Prostate gland (tissue), 2 donors: ENCODE data around the gene C1QTNF5. TPM values are rescaled to one million over a fixed set of nuclear protein-coding genes. Genes with fewer than 3 reads are reported as not detected.

Source experiments
- DNase-seq: peaks from one replicate; pipeline ENCODE4 v3.0.0-alpha.2; 2019; ENCODE audit warnings: low spot score
- H3K27ac ChIP-seq, 2 donors: fragments of 200-600 bp; sonication (generic); 2 replicates each; pipeline ENCODE4 v1.5.1; 2017 to 2019
- H3K27me3 ChIP-seq: fragments of 200-600 bp; sonication (generic); replicated peaks from 2 replicates; pipeline ENCODE4 v1.5.1; 2019; ENCODE audit not compliant: insufficient read depth
- H3K36me3 ChIP-seq, 2 donors: fragments of 200-600 bp; sonication (generic); 1 replicate in 1 of 2; 2 replicates in 1 of 2; pipeline versions ENCODE4 v1.5.1 to v1.8.1; 2017 to 2019
- H3K4me1 ChIP-seq: fragments of 200-600 bp; sonication (generic); replicated peaks from 2 replicates; pipeline ENCODE4 v1.5.1; 2019
- H3K4me3 ChIP-seq, 2 donors: fragments of 200-600 bp; sonication (generic); 2 replicates each; pipeline ENCODE4 v1.5.1; 2017 to 2019
- H3K9me3 ChIP-seq: fragments of 200-600 bp; sonication (generic); 2 replicates; pipeline ENCODE4 v1.5.1; 2017
- CTCF ChIP-seq, 4 experiments: fragments of 200-600 bp in 2 of 4; fragments of 450-650 bp in 2 of 4; sonication (generic) in 2 of 4; IDR thresholded peaks; 1 replicate in 3 of 4; 2 replicates in 1 of 4; pipeline ENCODE4 v1.5.1; 2016 to 2019; ENCODE audit warnings: antibody characterized with exemption in 4 of 4, mild to moderate bottlenecking in 2 of 4, moderate library complexity in 2 of 4
- POLR2A ChIP-seq: fragments of 450-650 bp; IDR thresholded peaks from one replicate; pipeline ENCODE4 v1.6.1; 2016; ENCODE audit warnings: antibody characterized with exemption, mild to moderate bottlenecking
- POLR2AphosphoS5 ChIP-seq: sonication (generic); formaldehyde crosslinking; IDR thresholded peaks from one replicate; pipeline ENCODE4 v1.6.1; 2017; ENCODE audit warnings: antibody characterized with exemption
- WGBS: methylation state at CpG from one replicate; pipeline ENCODE4 v1.1.5; 2018; 5-methylcytosine and 5-hydroxymethylcytosine counted together
- intact Hi-C: fragments of 100-400 bp; cut with DNase I; formaldehyde crosslinking; loops from one replicate; pipeline ENCODE4 v1.14.2; 2022
- total RNA-seq, 2 donors: library from RNA; depleted of rRNA; stranded (reverse); fragments of >200 nt; gene quantifications; one replicate each; pipeline ENCODE4 v1.1.0, GENCODE V29; 2016

C1QTNF5 gene
- total RNA-seq, 2 donors from 2014 or later = 15.3 to 20.2 TPM

GRCh38 chr11:119378851-119379465 lies 38.3 kb upstream of the C1QTNF5 start:
- Histone ChIP-seq H3K4me1 (peaks cover 14% of the 10 kb centered on the region), H3K27me3 (no peaks in the 10 kb centered on the region), H3K4me3 (no peak overlapping the region), H3K36me3 (no peaks in the 10 kb centered on the region), H3K9me3 (no peaks in the 10 kb centered on the region), H3K27ac (no peak overlapping the region)
- 69% methylated on average over 10 of the region's 10 CpGs for WGBS
- TF ChIP-seq CTCF (IDR thresholded peaks at IDR 0.05) (no peak), POLR2A (no peak), POLR2AphosphoS5 (no peak)
- DNase-seq = no peak
- intact Hi-C loops = loop anchor here (10.0 kb wide), 1 partner anchor 356 kb away; no protein-coding TSS in a partner anchor

GRCh38 chr11:119377961-119378667 lies 37.4 kb upstream of the C1QTNF5 start:
- TF ChIP-seq POLR2A (no peak), POLR2AphosphoS5 (no peak), CTCF (IDR thresholded peaks at IDR 0.05) (no peak)
- 69% methylated on average over 6 of the region's 6 CpGs for WGBS
- Histone ChIP-seq H3K36me3 (no peaks in the 10 kb centered on the region), H3K4me1 (peaks cover 14% of the 10 kb centered on the region), H3K9me3 (no peaks in the 10 kb centered on the region), H3K27me3 (no peaks in the 10 kb centered on the region), H3K4me3 (no peak overlapping the region), H3K27ac (no peak overlapping the region)
- DNase-seq = no peak
- intact Hi-C loops = loop anchor here (10.0 kb wide), 1 partner anchor 357 kb away; no protein-coding TSS in a partner anchor

- no peaks in the 10 kb centered on the region for H3K9me3 ChIP-seq
- intact Hi-C loops = loop anchor here (10.0 kb wide), 1 partner anchor 357 kb away; no protein-coding TSS in a partner anchor
- TF ChIP-seq POLR2A (no peak), POLR2AphosphoS5 (no peak), CTCF (IDR thresholded peaks at IDR 0.05) (no peak)
- H3K4me1 ChIP-seq = peaks cover 14% of the 10 kb centered on the region
- no peaks in the 10 kb centered on the region for H3K27me3 ChIP-seq
- H3K4me3 ChIP-seq = no peak overlapping the region
- H3K36me3 ChIP-seq = no peaks in the 10 kb centered on the region
- no peak for DNase-seq
- 43% methylated on average over 12 of the region's 12 CpGs for WGBS
- no peak overlapping the region for H3K27ac ChIP-seq
These were observed 36.6 kb upstream of the C1QTNF5 start for GRCh38 chr11:119377112-119377901.

GRCh38 chr11:119376197-119376847 lies 35.6 kb upstream of the C1QTNF5 start:
- intact Hi-C loops = loop anchor here (10.0 kb wide), 1 partner anchor 358 kb away; no protein-coding TSS in a partner anchor
- TF ChIP-seq CTCF (IDR thresholded peaks at IDR 0.05) (no peak), POLR2AphosphoS5 (peak; percentile 87), POLR2A (no peak)
- H3K4me3 ChIP-seq = no peak overlapping the region

More at GRCh38 chr11:119376197-119376847, 35.6 kb upstream of the C1QTNF5 start:
- H3K36me3 ChIP-seq = no peaks in the 10 kb centered on the region
- H3K9me3 ChIP-seq = no peaks in the 10 kb centered on the region
- peak overlapping the region; percentile 77 to 80 for H3K27ac ChIP-seq
- H3K4me1 ChIP-seq = peaks cover 12% of the 10 kb centered on the region
- H3K27me3 ChIP-seq = no peaks in the 10 kb centered on the region
- peak; percentile 87 for DNase-seq
- WGBS = 46% methylated on average over 4 of the region's 11 CpGs
